HK-2 (cell line): ENCODE measurements around the gene NDUFS7.

Experiments
- DNase-seq: peaks from one replicate; pipeline ENCODE4 v3.0.0-alpha.2; 2018; ENCODE audit not compliant: unreplicated experiment

The NDUFS7 gene

DNA sequence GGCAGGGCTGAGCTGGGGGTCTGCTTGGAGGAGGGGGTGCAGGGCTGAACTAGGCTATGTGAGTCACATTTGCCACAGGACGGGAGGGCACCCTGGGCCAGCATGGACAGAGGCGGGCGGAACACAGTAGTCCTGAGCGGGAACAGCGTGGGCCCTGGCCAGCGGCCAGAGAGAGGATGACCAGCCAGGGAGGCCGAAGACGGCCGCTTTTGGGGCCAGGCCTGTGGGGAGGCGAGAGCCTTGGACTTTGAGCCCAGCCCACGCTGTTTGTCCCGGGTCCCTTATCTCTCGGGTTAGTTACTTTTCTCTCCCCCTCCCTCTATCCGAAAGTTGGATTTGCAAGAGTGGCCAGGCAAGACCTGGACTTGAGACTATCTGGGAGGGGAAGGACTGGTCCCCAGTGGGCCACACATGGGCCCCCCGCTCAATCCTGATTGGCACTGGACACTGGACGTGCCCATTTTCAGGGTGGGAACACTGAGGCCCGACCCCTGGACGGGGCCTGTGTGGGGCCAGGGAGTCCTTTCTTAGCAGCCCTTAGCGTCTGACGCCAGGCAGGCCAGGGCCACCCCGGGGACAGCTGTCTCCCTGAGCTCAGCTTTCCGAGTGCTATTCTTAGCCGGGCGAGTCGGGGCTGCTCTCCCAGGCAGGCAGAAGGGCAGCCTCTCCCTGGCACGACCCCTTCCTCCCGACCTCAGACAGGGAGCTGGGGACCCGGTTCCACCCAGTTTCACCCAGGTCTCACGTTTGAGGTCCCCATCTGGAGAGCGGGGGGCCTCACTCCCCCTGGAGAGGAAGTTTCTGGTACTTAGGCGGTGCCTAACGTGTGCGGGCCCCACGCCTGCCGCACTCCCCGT is 16.8 kb downstream of the NDUFS7 start:
- peak; percentile 43 for DNase-seq

DNA sequence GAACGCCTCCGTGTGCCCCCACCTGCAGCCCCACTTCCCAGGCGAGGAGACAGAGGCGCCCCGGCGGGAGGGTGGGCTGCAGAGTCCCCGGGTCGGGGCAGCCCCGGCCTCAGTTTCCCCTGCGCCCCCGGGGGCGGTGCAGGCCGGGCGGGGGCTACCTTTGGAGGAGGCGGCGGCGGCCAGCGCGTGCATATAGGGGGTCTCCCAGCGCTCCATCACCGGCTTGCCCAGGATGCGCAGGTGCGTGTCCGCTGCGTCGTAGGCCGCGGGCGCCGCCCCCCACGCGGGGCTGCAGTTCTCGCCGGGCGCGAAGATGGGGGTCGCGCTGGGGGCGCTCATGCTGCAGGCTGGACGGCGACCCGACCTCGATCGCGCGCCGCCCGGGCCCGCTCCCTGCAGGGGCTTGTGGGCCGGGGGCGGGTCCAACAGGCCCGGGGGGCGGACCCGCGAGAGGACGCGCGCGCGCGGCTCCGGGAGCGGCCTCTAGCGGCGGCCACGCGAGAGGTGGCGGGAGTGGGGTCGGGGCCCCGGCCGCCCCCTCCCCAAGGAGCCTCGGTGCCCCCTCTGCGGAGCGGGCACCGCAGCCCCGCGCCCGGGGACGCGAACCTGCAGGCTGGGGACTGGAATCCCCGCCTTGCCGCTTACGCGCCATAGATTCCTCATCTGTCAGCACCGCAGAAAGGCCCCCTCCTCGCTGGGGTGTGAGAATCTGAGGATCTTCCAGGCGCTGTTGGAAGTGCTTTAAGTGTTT is 17.6 kb downstream of the NDUFS7 start, which contains the start of gene GAMT:
TSS of gene GAMT (minus strand) at position 405 of the 751 bp plus-strand sequence. CDS start at position 339, 66 bp downstream.
- DNase-seq, result no peak

DNA sequence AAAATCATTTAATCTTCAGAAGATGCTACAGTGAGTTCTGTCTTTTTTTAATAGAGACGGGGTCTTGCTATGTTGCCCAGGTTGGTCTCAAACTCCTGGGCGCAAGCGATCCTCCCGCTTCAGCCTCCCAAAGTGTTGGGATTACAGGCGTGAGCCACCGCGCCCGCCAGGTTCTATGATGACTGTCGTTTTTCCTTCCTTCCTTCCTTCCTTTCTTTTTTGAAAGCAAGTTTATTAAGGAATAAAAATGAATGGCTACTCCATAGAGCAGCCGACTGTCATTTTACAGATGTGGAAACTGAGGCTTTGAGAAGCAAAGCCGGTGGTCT is 18.1 kb downstream of the NDUFS7 start:
- DNase-seq, result no peak

DNA sequence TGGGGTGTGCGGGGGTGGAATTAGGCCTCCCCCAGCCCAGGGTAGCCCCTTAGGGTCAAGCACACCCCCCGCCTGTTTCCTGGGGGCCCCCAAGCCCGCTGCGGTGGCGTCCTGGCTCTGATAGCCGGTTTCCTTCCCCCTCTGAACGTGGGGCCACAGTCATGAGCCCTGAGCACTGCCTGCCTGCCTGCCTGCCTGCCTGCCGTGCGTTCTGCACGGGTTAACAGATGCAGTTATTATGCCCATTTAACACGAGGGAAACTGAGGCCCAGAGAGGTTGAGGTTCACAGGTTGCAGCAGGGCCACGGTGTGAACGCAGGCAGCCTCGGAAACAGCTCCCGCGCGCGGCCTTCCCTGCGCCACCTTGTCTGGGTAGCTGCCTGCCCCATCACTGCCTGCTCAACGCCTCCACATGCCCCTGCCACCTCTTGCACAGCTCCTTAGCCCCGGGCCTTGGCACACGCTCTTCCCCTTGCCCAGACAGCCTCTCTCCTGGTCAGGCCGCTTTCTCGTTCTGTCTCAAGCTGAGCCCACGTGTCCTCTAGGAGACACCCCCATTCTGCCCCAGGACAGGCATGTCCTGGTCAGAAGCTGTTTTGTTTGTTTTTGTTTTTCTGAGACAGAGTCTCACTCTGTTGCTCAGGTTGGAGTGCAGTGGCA is 18.8 kb downstream of the NDUFS7 start:
- no peak for DNase-seq

DNA sequence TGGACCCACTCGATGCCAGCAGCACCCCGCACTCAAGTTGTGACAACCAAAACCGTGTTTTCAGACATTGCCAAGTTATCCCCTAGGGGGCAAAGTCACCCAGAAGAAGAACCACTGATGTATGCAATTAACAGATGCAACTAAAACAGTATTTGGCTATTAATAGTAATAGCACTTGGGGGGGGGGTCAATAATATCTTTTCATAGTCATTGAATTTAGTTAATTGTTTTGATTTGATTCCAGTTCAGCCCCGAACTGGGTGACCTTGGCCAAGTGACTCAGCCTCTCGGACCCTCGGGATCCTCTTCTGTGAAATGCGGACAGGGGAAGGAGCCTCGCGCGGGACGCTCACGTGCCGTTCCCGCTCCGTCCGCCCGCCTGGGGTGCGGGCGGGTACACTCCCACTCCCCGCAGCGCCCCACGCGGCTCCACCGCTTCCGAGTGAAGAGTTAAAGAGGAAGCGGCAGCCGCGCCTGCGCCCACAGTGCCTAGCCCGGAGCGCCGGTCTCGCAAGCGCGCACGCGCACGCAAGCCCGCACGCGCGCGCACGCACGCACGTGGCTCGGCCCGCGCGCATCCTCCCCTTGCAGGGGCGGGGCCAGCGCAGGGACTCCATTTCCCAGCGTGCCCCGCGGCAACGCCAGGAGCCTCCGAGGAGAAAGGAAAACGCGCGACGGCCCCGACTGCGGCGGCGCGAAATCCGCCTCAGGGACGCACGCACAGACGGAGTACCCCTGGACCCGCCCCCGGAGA is 23.2 kb downstream of the NDUFS7 start:
- peak; percentile 98 for DNase-seq

DNA sequence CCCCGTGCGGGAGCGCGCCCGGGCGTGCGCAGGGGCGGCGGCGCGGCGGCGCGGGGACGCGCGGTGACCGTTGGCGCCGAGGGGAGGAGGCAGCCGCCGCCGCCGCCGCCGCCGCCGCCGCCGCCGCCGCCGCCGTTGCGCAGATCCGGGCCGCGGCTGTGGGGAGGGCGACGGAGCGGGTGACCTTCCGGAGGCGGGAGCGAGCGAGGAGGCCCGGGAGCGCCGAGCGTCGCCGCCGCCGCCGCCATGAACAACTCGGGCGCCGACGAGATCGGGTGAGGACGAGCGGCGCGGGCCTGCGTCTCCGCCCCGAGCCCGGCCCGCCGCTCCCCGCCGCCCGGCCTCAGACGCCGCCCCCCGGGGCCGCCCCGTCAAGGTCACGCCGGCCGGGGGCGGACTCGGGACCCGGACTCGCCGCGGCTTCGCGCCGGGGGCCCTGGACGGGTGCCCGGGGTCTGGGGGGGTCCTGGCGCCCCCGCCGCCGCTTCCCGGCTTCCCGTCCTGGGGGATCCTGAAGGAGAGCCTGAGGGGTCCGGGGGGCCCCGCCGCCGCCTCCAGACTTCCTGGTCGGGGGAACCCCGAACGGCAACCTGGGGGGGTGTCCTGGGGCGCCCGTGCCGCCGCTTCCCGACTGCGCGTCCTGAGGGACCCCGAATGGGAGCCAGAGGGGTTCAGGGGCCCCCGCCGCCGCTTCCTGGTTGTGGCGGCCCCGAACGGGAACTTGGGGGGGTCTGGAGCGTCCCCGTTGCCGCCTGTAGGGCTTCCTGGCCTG is 24.0 kb downstream of the NDUFS7 start, which contains the start of gene DAZAP1:
TSS of gene DAZAP1 (plus strand) at position 59 of the 772 bp plus-strand sequence. CDS start at position 247, 188 bp downstream.
- DNase-seq, result peak; percentile 35

DNA sequence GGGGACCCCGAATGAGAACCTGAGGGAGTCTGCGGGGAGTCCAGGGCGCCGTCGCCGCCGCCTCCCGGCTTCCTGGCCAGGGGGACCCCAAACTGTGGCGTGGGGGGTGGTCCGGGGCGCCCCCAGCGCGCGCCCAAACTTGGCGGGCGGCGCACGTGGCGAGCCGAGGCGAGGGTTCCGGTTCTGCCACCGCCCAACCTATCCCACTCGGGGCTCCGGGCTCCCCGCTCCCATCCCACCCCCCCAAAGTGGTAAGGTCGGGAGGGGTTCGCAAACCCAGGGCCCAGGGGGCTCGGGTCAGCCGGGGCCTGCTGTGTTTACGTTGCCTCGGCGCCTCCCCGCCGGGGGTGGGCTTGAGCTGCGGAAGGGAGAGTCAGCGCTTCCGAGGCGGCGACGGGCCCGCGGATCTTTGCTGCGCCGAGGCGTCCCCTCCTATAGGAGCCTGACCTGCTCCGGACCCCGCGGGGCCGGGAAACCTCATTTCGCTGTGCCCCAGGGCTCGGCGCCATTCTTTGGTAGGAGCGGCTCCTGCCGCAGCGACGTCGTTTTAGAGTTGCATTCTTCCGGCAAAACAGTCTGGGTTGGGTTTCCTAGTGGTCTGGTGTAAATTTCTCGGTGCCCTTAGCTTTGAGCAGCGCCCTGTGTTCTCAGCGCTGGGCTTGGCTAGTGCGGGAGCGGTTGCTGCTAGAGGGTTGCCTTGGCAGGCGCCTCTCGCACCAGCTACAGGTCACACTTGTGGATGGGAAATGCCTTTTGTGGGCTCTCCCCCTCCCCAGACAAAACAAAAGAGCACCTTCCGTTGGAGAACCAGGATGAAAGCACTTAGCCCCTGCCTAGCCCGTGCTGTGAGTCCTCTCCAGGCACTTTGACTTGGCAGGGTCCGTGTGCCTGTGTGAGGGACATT is 24.8 kb downstream of the NDUFS7 start:
- DNase-seq, result peak; percentile 54

DNA sequence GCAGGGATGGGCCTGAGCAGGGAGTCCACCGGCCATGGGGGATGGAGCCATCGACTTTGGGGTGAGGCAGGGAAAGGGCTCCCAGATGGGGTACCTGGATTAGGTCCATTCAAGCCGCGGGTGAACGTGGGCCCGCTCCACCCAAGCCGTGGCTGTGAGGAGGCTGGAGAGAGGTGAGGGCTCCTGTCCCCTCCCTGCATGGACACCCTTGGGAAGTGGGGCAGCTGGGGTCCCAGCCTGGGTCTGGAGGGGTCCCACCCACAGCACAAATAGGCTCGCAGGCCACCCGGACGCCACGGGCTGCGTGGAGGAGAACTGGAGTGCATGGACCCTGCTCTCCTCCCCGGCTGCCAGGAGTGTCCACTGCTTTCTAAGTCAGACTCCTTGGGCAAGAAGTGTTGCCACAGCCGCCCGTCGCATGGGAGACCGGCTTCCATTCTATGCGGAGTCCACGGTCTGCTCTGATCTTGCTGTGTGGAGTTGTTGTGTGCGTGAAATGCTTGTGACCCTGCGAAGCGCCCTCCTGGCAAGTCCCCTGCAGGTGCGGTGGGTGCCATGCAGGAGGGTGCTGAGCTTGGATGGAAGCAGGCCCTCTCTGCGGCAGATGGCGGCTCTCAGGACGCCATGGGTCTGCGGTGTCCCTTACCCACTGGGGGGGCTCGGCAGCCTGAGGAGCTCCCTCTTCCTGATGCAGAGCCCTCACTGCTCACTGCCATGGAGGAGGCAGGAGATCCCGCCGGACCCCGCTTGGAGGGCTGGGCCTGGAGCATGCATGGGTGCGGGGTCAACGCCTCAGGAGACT is 25.7 kb downstream of the NDUFS7 start:
- no peak for DNase-seq

DNA sequence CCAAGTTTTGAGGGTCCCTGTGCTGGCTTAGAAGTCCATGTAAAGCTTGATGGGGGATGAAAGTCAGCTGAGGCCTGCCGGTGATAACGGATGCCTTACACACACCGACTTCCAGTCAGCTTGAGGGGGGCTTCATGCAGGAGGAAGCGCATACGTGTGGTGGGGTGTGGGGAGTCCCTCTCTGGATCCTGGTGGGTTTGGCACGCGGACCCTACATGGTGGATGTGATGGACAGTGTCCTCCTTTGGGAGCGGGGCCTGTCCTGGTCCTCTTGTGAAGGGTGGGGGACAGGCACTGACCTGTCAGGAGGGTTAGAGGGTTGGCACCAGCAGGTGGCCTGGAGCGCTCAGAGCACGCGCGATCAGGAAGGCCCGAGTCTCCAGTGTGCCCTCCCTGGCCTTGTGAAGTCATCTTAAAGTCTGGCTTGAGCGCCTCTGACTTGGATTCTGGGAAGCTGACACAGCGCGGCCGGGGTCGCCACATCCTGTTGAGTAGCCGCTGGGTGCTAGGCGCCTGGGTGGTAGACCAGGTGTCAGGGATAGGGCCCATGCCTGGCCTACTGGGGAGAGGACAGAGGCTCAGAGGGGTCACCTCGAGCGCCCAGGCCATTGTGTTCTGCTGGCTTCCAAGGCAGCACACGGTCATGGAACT is 26.6 kb downstream of the NDUFS7 start:
- DNase-seq, result peak; percentile 82

DNA sequence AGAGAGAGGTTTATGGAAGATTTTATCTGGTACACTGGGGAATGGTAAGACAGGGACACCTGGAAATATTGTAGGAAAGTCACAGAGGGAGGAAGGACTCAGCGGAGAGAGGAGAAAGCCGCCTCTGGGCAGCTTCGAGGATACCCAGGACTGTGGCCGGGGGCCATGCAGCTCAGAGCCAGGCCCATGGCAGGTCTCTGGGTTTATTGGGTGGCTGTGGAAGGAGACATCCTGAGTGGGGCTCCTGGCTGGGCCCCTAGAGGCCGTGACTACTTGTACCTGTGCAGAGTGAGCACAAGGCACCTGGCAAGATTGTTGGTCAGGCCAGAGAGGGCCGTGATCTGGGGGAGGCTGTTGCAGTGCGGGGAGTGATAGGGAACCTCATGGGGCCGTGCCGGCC is 27.1 kb downstream of the NDUFS7 start:
- no peak for DNase-seq

DNA sequence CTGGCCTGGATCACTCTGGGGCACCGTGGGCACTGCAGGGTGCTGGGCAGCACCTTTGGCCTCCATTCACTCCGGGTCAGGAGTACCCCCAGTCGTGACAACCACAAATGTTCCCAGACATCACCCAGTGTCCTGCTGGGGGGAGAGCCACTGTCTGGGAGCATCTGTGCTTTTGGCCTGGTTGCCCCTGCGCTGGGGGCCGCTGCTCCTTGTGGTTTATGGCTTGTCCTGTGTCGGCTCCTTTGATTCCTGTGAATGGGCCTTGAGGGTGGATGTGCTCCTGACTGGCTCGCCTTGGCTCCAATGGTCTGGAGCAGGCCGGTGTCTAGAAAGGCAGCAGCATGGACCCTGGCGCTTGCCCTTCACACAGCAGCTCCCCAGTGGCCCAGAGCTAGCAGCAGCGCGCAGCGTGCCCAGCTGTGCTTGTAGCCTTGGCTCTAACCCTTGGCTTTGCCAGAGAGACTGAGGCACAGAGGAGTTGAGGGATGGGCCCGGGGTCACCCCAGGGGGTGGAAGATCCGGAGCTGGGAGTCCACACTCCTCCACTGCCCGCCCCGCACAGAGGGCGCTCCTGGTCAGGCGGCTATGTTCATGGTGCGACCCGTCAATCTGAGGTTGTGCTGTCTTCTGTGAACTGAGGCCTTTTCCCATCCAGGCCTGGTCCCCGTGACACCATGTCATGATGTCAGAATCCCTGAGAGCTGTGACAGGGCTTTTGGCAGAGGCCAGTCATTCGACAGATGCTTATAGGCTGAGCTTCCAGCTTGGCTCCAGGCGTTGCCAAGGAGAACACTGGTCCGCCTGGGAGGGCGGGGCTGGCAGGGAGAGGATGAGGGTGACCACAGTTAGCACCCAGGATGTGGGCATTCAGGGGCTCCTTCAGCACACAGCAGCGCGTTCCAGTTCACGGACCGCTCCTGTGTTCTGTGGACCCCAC is 27.8 kb downstream of the NDUFS7 start:
- DNase-seq, result no peak

DNA sequence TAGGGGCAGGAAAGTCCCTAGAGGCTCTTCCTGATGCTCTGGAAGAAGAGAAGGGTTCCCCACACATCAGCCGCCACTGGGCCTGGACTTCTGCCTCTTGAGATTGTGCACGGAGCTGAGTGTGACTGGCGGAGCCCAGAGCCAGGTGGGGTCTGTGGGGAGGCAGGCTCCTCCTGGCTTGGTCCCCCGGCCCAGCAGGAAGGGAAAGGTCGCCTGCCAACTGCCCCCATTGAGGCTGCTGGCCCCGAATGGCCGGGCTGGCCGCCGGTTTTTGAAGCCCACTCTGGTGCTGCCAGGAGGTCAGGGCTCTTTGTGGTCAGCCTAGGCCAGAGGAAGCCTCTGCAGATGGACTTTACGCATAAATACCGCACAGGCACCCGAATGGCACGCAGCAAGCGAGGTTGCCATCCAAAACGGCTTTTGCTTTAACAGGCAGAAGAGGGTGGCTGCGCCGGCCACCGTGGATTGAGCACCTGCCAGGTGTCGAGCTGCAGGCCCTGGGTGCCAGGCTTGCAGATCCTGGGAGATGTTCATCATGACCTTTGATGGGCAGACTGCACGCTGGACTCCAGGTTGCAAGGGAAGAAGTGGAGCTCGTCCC is 28.7 kb downstream of the NDUFS7 start:
- DNase-seq, result no peak

DNA sequence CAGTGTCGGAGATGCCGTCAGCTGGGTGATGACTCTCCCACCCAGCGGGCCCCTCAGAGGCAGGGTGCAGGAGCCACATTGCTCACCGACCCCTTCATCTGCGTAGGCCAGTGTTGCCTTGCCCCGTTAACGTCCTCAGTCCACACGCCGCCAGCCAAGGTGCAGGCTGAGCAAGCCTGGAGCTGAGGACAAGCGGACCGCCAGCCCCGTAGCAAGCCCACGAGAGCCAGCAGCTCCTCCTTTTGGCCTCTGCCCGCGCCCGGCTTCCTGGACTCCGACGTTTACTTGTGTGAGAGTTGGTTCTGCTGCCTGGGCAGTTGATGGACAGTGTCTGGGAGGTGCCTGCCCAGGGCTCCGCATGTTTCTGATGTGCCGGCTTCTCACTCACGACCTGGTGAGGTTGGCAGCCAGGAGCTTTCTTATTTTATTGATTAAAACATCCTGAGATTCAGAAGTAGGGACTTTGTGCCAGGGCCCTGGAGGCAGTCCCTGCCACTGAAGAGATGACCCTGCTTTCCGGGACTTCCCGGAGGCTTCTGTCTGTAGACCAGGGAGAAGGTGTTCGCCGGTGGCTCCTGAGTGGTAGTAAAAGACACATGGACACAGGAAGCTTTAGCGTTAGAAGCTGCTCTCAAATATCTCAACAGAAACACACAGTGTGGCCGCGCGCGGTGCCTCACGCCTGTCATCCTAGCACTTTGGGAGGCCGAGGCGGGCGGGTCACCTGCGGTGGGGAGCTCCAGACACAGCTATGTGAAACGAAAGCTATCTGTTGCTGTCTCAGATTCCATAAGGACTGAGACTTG is 29.5 kb downstream of the NDUFS7 start:
- DNase-seq, result no peak

DNA sequence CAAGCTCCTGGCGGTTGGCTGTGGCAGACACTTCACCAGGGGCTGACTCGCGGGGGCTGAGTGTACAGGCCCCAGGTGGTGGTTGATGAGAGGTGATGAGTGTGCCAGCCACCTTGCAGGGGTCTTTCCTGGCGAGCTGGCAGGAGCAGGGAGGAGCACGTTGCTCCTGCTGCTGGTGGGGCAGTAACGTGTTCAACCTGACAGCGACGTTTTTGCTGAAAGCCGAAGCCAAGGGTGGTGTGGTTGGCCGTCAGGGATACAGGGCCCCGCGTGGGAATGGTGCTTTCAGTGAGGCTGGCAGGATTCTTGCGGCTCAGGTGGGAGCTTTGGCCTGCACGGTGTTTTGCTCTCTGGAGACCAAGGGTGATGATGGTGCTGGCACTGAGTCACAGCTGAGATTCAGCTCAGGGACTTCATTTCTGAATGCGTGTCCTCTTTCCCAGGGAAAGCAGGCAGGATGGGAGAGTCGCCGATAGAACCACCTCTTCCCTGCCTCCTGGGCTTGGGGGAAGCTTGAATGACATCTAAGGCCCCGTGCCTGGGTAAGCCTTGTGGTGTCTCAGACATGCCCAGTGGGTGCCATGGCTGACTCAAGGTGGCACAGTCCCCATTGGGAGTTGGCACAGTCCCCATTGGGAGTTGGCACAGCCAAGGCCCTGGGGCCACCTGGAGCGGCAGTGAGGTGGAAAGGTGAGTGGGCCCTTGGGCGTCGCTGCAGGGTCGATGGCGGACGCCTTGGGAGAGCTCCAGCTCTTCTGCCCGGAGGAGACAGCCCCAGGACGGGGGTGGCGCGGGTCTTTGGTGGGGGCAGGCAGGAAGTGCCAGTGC is 32.5 kb downstream of the NDUFS7 start:
- no peak for DNase-seq

DNA sequence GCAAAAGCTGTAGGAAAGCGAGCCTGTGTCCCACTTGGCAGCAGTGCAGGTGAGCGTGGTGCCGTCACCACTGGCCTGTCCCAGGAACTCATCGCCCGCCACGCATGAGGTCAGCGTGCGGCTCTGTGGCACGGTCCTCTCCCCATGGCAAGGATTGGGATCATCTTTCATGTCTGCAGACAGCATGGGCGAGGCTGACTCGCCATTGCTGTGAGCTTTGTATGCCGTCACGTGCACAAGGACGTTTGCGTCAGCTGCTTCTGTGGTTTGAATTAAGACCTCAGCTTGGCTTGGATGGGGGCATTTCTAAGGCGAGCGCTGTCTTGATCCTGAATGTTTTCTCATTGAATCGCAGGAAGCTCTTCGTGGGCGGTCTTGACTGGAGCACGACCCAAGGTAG is 33.4 kb downstream of the NDUFS7 start:
- DNase-seq, result no peak
